Muscle of arm (tissue), 12 donors: ENCODE measurements around the gene TMEM88. TPM values are rescaled to one million over a fixed set of nuclear protein-coding genes. Genes with fewer than 3 reads are reported as not detected.

Source experiments
- DNase-seq: peaks from one replicate; pipeline ENCODE4 v3.0.0-alpha.2; 2013
- polyA plus RNA-seq, 12 donors: library from polyadenylated mRNA; unstranded; fragments of 120-200 nt; gene quantifications; one replicate each; pipeline ENCODE4 v1.2.1, GENCODE V29; 2013; ENCODE audit not compliant: insufficient read length in 12 of 12

The TMEM88 gene
- polyA plus RNA-seq, 12 donors = 14.1 to 29.0 (median 20.2) TPM; not detected in 1

DNA sequence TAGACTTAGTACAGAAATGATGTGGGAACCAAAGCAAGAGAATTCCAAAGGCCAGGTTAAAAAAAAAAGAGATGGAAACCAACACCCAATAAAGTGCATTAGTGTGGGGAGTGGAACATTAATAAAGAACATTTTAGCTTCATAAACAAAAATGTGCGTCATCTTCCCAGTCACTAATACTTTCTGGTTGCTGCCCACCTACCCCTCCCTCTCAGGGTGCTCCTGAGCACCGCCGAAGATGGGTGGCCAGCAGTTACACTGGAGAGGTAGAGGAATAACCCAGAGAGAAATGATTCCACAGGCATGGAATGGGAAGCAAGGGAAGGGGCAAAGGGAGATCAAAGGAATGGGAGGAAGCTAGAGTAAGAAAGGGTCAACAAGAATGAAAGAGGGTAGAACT lies 27.8 kb downstream of the TMEM88 start:
- no peak for DNase-seq

DNA sequence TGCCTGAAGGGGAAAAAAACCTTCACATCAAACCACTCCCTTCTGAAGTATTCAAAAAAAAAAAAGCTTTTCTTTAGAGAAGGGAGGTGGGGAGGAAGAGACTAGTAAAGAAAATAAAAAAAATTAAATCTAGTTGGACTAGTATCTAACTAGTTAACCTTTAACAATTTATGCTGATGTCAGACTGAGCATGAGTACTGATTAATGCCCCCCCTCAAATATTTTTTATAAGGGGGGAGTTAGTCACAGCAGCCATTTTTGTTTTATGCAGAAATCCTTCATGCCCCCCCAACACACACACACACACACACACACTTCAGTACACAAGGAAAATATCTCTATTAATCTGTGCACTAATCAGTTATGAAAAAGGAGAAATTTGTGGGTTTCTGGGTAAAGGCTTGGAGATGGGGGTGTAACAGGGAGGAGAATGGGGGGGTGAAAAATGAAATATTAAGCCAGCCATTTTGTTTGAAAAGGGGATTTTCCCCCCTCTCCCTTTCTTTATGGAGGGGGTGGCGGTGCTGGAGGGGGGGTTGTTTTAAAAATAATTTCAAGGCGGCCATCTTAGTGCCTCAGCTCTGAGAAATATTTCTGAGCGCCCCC lies 29.0 kb downstream of the TMEM88 start:
- peak; percentile 48 for DNase-seq

DNA sequence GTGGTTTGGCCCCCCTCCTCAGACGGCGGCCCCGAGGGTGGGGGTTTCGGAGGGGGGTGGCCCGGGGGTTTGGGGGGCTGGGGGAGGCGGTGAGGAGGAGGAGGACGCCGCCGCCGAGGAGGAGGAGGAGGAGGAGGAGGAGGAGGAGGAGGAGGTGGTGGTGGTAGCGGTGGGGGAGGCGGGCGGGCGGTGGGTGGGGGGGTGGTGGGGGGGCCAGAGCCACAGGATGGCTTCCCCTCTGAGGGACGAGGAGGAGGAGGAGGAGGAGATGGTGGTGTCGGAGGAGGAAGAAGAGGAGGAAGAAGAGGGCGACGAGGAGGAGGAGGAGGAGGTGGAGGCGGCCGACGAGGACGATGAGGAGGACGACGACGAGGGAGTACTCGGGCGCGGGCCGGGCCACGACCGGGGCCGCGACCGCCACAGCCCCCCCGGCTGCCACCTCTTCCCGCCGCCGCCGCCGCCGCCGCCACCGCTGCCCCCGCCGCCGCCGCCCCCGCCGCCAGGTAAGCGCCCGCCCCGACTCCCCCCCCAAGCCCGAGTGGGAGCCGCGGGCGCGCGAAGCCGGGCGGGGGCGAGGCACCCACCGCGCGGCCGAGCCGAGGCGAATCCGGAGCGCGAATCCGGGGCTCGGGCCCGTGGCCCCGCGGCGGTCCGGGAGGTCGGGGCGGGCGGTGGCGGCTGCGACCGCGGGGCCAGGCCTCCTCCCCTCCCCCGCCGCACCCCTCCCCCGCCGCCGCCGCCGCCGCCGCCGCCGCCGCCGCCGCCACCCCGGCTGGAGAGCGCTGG lies 29.9 kb downstream of the TMEM88 start:
- no peak for DNase-seq

DNA sequence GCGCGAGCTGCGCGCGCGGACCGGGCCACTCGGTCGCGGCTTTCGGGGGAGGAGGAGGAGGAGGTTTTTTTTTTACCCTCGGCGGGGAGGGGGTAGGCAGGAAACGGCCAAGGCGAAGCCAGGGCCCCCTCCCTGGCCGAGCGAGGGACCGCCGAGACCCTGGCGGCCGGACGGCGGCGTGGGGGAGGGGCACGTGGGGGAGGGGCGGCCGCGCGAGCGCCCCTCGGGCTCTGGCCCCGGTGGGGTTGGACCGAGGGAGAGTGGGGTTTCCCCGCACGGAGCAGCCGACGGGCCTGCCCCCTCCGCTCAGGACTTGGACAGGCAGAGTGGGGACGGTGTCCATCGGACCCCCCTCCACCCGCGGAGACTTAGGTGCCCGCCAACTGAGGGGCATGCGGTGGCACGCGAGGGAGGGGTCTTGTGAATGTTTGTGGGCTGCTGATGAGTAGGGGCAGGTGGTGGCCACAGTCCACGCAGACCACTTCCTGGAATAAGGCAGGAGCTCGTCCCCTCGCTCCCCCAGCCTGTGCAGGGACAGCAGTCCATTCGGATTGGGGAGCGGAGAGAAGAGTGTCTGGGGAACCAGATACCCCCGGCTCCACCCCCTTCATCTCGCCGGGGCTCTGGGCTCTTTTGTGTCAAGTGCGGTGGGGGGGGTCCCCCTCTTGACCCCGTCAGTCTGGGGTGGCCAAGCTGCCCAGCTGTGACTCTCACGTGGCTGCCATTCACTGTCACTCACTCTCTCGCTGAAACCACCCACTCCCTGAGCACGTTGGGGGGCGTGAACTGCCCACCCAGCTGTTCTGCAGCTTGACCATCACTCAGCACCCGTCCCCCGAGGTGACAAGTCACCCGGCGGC lies 30.7 kb downstream of the TMEM88 start:
- DNase-seq = peak; percentile 56

DNA sequence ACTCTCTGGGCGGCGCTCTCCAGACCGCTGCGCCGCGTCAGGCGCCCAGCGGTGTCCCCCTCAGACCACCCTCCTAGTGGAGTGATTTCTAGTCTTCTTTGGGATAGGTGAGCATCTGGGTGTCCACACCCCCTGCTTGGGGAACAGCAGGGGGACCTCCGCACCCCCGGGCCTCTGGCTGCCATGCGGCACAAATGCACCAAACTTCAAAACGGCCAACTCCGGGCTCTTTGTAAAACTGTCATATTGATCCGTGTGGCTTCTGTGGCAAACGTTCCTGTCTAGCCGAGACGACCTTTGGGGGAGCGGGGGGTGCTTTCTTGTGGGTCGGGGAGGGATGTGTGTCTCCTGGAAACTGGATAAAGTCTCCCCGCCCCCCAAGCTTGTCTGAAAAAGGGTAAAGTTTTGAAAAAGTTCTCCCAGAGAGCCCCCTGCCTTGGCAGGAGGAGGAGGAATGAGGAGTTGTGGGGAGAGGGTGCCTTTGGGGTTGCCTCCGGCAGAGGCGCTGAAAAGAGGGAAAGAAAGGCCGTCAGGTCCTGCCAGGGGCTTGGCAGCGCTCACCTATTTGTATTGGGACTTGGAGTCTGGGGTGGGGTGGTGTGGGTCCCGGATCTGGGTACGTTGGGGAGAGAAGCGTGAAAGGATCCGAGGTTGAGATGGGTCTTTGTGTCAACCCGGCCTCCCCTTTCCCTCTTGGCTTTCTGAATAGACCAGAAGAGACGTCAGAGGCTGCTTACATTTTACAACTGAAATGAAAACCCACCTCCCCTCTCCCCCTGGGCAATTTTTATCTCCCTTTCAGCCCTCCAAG lies 31.6 kb downstream of the TMEM88 start:
- DNase-seq = peak; percentile 58

DNA sequence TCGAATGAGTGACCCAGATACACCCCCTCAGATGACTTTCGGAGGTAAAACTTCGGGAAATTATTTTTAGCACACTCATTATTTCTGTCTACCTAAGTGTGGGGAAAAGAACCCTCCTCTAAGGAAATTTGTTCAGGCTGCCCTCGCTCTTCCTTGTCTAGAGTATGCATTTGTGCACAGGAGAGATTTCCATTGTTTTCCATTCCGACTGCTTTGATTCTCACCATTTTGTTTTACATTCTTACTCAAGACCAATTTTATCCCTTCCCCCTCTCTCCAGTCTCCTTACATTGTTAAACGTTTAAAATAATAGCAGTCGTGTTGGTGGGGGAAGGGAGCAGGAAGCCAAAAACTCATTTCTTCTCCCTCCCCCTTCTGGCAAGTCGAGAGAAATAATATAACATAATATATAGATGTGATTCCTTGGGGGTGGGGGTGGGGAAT lies 32.2 kb downstream of the TMEM88 start:
- DNase-seq = no peak

DNA sequence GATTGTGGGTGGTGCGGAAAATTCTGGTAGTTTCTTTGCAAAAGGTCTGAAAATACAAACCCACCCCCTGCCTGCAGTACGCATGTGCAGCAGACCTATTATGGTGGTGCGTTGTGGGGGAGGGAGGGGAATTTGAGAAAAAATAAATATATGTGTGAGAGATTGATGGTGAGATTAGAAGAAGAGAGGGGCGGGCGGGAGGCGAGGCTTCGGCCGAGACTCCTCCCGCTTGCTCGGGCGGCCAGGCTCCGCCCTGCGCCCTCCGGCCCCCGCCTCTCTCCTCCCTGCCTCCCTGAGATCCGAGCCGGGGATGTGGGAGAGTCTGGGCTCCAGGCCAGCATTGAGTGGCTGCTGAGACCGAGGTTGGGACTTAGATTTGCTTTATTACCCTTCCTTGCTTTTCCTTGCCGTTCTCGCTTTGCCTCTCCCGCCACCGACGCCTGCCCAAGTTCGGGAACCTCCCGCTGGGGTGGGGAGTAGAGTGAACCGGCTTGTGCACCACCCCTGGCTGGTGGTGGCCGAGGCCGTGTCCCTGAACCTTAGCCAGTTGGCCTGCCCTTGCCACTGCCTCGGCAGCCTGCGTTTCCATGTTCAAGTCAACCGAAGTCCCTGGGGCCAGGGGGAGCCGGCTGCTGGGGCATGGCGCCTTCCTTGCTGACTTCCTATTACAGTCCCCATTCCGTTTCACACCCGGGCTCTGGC lies 32.8 kb downstream of the TMEM88 start:
- DNase-seq = peak; percentile 96

DNA sequence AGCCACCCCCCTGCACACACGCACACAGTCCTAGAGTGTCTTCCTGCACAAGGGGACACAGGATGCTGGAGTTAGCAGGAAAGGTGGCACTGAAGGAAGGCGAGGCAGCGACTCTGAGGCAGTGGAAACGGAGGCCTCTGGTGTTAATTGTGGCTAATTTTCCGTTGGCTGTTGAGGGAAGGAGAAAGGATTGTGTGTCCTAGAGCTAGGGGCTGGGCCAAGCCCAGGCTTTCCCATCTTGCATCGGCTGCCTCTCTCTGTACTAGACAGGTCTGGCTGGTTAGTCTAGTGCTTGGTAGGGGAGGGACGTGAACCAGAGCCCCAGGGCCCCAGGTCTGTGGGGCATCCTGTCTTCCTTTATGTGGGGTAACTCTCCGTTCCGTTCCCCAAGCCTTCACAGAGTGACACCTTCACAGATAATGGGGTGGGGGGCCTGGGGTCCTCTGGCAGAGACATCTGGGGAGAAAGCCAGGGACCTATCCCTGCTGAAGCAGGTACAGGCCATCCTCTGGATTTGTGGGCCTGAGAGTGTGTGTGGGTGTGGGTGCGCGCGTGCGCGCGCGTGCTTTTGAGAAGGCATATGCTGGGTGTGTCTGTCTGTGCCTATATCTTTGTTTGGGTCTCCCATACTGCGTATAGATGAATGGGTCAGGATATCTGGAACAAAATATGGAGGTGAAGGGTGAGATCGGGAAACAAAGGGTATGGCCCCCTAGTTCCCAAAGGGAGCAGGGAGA lies 33.5 kb downstream of the TMEM88 start, which contains the start of gene CHD3:
Gene CHD3, plus strand, starts transcription at position 606 of the 737 bp plus-strand sequence. CDS start 212 bp downstream, outside the sequence.
- DNase-seq = no peak

DNA sequence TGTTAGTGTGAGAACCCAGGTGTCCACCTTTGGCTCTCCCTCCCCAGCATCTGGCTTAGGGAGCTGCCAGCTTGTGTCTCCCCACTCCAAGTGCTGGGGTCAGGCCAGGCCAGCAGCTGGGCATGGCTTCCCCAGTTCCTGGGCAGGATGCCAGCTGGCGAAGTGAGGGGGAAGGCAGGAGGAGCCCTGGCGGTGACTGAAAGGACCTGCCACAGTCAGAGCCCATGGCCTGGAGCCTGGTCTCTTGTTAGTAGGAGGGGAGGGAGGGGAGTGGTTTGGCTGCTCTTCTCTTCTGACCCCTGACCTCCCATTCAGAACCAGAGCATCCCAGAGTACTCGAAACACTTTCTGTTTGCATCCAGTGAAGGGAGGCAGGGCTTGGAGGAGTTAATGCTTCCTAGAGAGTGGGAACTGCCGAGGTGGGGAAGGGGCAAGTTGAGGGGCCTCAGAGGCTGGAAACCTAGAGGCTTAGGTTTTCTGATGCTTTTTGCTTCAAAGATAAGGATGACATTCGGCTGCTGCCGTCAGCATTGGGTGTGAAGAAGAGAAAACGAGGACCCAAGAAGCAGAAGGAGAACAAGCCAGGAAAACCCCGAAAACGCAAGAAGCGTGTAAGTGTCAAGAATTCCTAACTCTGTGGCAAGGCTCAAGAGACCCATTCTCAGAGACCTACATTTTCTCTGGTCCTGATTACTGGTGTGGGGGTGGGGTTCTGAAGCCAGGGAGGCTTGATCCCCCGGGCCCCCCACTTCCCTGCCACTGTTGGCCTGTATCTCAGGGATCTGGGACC lies 34.5 kb downstream of the TMEM88 start:
- peak; percentile 89 for DNase-seq

DNA sequence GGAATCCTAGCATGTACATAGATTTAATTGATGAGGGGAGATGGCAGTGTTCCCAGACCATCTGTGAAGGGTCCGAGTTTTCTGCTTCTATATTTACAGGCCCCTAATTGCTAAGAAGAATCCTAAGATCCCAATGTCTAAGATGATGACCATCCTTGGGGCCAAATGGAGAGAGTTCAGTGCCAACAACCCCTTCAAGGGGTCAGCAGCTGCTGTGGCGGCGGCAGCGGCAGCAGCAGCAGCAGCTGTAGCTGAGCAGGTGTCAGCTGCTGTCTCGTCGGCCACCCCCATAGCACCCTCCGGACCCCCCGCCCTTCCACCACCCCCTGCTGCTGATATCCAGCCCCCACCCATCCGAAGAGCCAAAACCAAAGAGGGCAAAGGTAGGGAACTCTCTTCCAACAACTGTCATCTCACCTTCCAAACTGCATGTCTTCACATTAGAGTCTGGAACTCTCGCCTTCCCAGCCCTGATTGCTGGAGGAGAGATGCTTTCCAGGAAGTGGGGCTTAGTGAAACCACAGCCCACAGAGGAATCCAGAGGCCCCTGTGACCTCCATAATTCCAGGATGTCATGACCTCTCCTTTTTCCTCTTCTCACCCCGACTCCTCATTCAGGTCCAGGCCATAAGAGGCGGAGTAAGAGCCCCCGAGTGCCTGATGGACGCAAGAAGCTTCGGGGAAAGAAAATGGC lies 38.5 kb downstream of the TMEM88 start:
- no peak for DNase-seq

DNA sequence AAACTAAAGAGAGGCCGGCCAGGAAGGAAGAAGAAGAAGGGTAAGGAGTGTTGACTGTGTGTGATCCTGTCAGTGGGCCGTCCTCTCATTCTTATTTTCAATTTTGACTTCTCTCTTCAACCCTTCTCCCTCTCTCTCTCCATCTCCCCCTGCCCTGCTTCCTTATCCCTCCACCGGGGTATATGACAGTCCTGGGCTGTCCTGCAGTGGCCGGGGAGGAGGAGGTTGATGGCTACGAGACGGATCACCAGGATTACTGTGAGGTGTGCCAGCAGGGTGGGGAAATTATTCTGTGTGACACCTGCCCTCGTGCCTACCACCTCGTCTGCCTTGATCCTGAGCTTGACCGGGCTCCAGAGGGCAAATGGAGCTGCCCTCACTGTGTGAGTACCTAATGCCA lies 39.4 kb downstream of the TMEM88 start:
- no peak for DNase-seq

DNA sequence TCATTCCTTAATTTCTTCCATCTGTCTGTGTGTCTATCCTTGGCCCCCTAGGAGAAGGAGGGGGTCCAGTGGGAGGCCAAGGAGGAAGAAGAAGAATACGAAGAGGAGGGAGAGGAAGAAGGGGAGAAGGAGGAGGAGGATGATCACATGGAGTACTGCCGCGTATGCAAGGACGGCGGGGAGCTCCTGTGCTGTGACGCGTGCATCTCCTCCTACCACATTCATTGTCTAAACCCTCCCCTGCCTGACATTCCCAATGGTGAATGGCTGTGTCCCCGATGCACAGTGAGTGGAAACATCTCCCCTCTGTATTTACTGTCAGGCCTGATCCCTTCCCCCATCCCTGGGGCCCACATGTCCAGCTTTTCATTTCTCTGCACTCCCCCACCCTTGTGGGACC lies 40.0 kb downstream of the TMEM88 start:
- DNase-seq = no peak

DNA sequence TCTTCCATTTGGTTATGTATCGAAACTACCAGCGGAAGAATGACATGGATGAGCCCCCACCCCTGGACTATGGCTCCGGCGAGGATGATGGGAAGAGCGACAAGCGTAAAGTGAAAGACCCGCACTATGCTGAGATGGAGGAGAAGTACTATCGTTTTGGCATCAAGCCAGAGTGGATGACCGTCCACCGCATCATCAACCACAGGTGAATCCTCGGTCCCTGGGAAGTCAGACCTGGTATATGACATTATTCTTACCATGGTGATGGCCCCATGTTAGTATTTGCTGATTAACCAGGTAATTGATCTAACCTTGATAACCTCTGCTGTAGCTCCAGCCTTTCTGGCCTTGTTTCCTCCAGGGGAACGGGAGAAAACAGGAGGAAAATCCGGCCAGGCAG lies 42.2 kb downstream of the TMEM88 start:
- DNase-seq = no peak

DNA sequence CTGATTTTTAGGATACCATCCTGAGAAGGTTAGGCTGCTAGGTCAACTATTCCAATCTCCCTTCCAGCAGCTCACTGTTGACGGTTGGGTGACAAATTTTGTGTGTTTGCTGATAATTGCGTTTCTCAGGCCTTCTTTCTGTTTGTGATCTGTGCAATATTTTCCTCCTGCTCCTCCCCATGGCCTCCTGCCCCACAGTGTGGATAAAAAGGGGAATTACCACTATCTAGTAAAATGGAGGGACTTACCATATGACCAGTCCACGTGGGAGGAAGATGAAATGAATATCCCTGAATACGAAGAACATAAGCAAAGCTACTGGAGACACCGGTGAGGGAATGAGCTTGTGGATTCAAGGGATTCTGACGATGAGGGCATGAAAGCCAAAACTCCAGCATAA lies 42.9 kb downstream of the TMEM88 start:
- DNase-seq = no peak

DNA sequence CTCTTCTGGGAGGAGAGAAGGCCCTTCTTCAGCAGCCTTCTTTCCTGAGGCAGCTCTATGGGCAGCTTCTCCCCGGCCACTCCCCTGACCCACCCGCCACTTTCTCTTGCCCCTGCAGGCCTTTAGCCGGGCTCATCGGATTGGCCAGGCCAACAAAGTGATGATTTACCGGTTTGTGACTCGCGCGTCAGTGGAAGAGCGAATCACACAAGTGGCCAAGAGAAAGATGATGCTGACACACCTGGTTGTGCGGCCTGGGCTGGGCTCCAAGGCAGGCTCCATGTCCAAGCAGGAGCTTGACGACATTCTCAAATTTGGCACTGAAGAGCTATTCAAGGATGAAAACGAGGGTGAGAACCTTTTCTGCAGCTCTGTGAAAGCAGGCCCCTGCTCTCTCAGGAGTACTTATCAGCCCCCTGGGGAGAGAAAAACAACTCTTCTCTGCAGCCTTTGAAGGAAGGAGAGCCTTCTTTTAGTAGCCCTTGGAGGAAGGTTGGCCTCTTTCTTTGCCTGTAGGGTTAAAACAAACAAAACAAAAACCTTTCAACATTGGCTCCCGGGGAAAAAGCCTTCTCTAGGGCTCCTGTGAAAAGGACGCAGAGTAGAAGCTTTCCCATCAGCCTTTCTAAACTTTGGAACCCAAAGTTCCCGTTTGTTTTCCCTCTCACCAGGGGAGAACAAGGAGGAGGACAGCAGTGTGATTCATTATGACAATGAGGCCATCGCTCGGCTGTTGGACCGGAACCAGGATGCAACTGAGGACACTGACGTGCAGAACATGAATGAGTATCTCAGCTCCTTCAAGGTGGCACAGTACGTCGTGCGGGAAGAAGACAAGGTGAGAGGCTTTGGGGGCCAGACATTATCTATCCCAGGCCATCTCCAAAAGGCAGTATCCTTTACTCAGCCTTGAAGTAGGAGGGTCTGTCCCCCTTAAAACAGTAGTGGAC lies 48.6 kb downstream of the TMEM88 start:
- DNase-seq = no peak
